HCT116 (cell line): ENCODE data around the gene ACTR3C. TPM values are rescaled to one million over a fixed set of nuclear protein-coding genes. Genes with fewer than 3 reads are reported as not detected.
A peak's percentile ranks its signal among the peaks of the same experiment; 100 is the strongest.

Experiments used
- ATAC-seq: fragments of 200-7000 bp; cut with Tn5 transposase; 2 replicates; pipeline ENCODE4 v1.9.1; 2020; ENCODE audit warnings: mild to moderate bottlenecking, moderate library complexity
- BruUV-seq: library from RNA; stranded (reverse); fragments of 400-500 nt; replicated peaks from 2 replicates; lab custom pipeline; 2021; lab: Mats Ljungman, UMichigan
- CTCF ChIA-PET: fragments of 300-600 bp; sonication (Branson Sonifier 250); formaldehyde crosslinking; loops from one replicate; lab custom pipeline; 2021; ENCODE audit warnings: antibody characterized with exemption; lab: Charles Lee
- POLR2A ChIA-PET: fragments of 300-600, 350-600 bp; sonication (Branson Sonifier 250); formaldehyde crosslinking; loops from one replicate; lab custom pipeline; 2021; ENCODE audit warnings: antibody characterized with exemption; lab: Charles Lee
- RAD21 ChIA-PET, 2 experiments: fragments of 300-600 bp; sonication (Branson Sonifier 250); formaldehyde crosslinking; loops; one replicate each; lab custom pipeline; 2023; ENCODE audit warnings: low total read pairs in 2 of 2; ENCODE audit not compliant: uncharacterized antibody in 2 of 2, unreplicated experiment in 2 of 2, low non-redundant PET in 1 of 2; lab: Charles Lee
- DNase-seq: peaks from one replicate; pipeline ENCODE4 v3.0.0-alpha.2; 2010; ENCODE audit warnings: low read depth, low spot score
- H2AFZ ChIP-seq: fragments of 200-600 bp; shearing (Covaris generic), sonication (generic); 2 replicates; pipeline ENCODE4 v1.6.1; 2017; ENCODE audit warnings: low read depth, mixed run types, mixed read lengths, antibody characterized with exemption, low read length; ENCODE audit not compliant: poor library complexity, severe bottlenecking
- H3K27ac ChIP-seq: 2 replicates; pipeline ENCODE4 v1.5.1; 2012; ENCODE audit warnings: low read depth, low read length
- H3K27me3 ChIP-seq: fragments of 200-600 bp; sonication (generic); 2 replicates; pipeline ENCODE4 v1.6.1; 2016; ENCODE audit warnings: mixed run types, low read length, mixed read lengths; ENCODE audit not compliant: insufficient read depth
- H3K36me3 ChIP-seq, 2 experiments: fragments of 200-500 bp in 1 of 2; fragments of 200-600 bp in 1 of 2; sonication (Bioruptor generic) in 1 of 2; sonication (generic) in 1 of 2; 2 replicates each; pipeline versions ENCODE4 v1.5.1 to v1.6.1; 2014 to 2016; ENCODE audit warnings: low read length in 2 of 2, inconsistent platforms in 1 of 2, mixed read lengths in 1 of 2, mixed run types in 1 of 2; ENCODE audit not compliant: insufficient read depth in 2 of 2, control insufficient read depth in 1 of 2
- H3K4me1 ChIP-seq, 2 experiments: fragments of 200-600 bp in 1 of 2; sonication (generic) in 1 of 2; 2 replicates each; pipeline versions ENCODE4 v1.5.1 to v1.6.1; 2012 to 2017; ENCODE audit warnings: low read length in 2 of 2, inconsistent platforms in 1 of 2, mild to moderate bottlenecking in 1 of 2, mixed read lengths in 1 of 2, mixed run types in 1 of 2, moderate library complexity in 1 of 2; ENCODE audit not compliant: insufficient read depth in 2 of 2, control insufficient read depth in 1 of 2
- H3K4me2 ChIP-seq: fragments of 200-600 bp; sonication (generic); 2 replicates; pipeline ENCODE4 v1.6.1; 2017; ENCODE audit warnings: mixed run types, low read length, mixed read lengths
- H3K4me3 ChIP-seq, 2 experiments: fragments of 200-600 bp in 1 of 2; sonication (generic) in 1 of 2; replicated peaks in 1 of 2; 2 replicates each; pipeline ENCODE4 v1.5.1; 2011 to 2016; ENCODE audit warnings: low read length in 2 of 2, control low read depth in 1 of 2, low read depth in 1 of 2, mild to moderate bottlenecking in 1 of 2, mixed read lengths in 1 of 2, mixed run types in 1 of 2
- H3K79me2 ChIP-seq: fragments of 200-600 bp; sonication (generic); 2 replicates; pipeline ENCODE4 v1.6.1; 2017; ENCODE audit warnings: mild to moderate bottlenecking, mixed run types, low read length, moderate library complexity, mixed read lengths; ENCODE audit not compliant: insufficient read depth
- H3K9ac ChIP-seq: fragments of 200-600 bp; sonication (generic); 2 replicates; pipeline ENCODE4 v1.6.1; 2016; ENCODE audit warnings: low read length, mixed read lengths
- H3K9me2 ChIP-seq: fragments of 200-600 bp; sonication (generic), shearing (Covaris generic); 2 replicates; pipeline ENCODE4 v1.6.1; 2017; ENCODE audit warnings: mixed run types, mild to moderate bottlenecking, moderate library complexity; ENCODE audit not compliant: insufficient read depth
- H3K9me3 ChIP-seq, 2 experiments: fragments of 200-500 bp in 1 of 2; fragments of 200-600 bp in 1 of 2; sonication (Bioruptor generic) in 1 of 2; sonication (generic) in 1 of 2; 2 replicates each; pipeline ENCODE4 v1.6.1; 2014 to 2017; ENCODE audit warnings: low read length in 2 of 2, mixed read lengths in 2 of 2, inconsistent platforms in 1 of 2, low read depth in 1 of 2, mild to moderate bottlenecking in 1 of 2, mixed run types in 1 of 2, moderate library complexity in 1 of 2; ENCODE audit not compliant: control insufficient read depth in 1 of 2, insufficient read depth in 1 of 2
- H4K20me1 ChIP-seq: fragments of 200-600 bp; sonication (generic), shearing (Covaris generic); 2 replicates; pipeline ENCODE4 v1.6.1; 2017; ENCODE audit warnings: mixed run types, mild to moderate bottlenecking, moderate library complexity; ENCODE audit not compliant: insufficient read depth
- CBX3 ChIP-seq: IDR thresholded peaks from 2 replicates; pipeline ENCODE4 v1.6.1; 2012; ENCODE audit warnings: low read depth
- EZH2 ChIP-seq: fragments of 200-600 bp; sonication (generic); IDR thresholded peaks from 2 replicates; pipeline ENCODE4 v1.6.1; 2017; ENCODE audit warnings: antibody characterized with exemption, mixed run types
- FOSL1 ChIP-seq: IDR thresholded peaks from 2 replicates; pipeline ENCODE4 v1.6.1; 2012; ENCODE audit warnings: low read depth
- POLR2A ChIP-seq: IDR thresholded peaks from 2 replicates; pipeline ENCODE4 v1.7.0; 2011; ENCODE audit warnings: borderline replicate concordance; ENCODE audit not compliant: insufficient read depth, insufficient read length; ENCODE audit errors: extremely low read depth
- RAD21 ChIP-seq: IDR thresholded peaks from 2 replicates; pipeline ENCODE4 v1.6.1; 2012; ENCODE audit warnings: low read depth, mild to moderate bottlenecking
- SIN3A ChIP-seq: IDR thresholded peaks from 2 replicates; pipeline ENCODE4 v1.6.1; 2012; ENCODE audit warnings: low read depth
- SP1 ChIP-seq: IDR thresholded peaks from 2 replicates; pipeline ENCODE4 v1.6.1; 2012; ENCODE audit warnings: low read depth
- SRF ChIP-seq: IDR thresholded peaks from 2 replicates; pipeline ENCODE4 v1.6.1; 2012; ENCODE audit warnings: low read depth
- YY1 ChIP-seq: IDR thresholded peaks from 2 replicates; pipeline ENCODE4 v1.6.1; 2011; ENCODE audit warnings: low read length, low read depth, moderate library complexity, mild to moderate bottlenecking; ENCODE audit not compliant: insufficient replicate concordance; ENCODE audit errors: extremely low read depth
- ZBTB33 ChIP-seq: IDR thresholded peaks from 2 replicates; pipeline ENCODE4 v1.6.1; 2011; ENCODE audit warnings: mild to moderate bottlenecking, low read length, moderate library complexity; ENCODE audit not compliant: insufficient replicate concordance; ENCODE audit errors: extremely low read depth
- ZFX ChIP-seq: fragments of 450-650 bp; IDR thresholded peaks from 2 replicates; pipeline ENCODE4 v1.6.1; 2017
- ZNF274 ChIP-seq: fragments of 200-500 bp; sonication (Bioruptor generic); IDR thresholded peaks from 2 replicates; pipeline ENCODE4 v1.6.1; 2014; ENCODE audit warnings: mild to moderate bottlenecking, low read depth, low read length, inconsistent platforms
- intact Hi-C: fragments of 100-400 bp; cut with micrococcal nuclease; formaldehyde crosslinking; loops from 2 replicates; pipeline ENCODE4 v1.10.0; 2022
- total RNA-seq: library from RNA; stranded (reverse); gene quantifications from one replicate; pipeline ENCODE4 v1.2.1, GENCODE V29; 2021; ENCODE audit not compliant: unreplicated experiment
- TF ChIP-seq, protein P1 (sequence below), 3 experiments: fragments of 200-600 bp in 1 of 3; sonication (generic) in 1 of 3; IDR thresholded peaks in 2 of 3; conservative IDR thresholded peaks in 1 of 3; 2 replicates each; pipeline ENCODE4 v1.5.1; 2012 to 2017; ENCODE audit warnings: low read depth in 2 of 3, low read length in 2 of 3, antibody characterized with exemption in 1 of 3, borderline replicate concordance in 1 of 3, control low read depth in 1 of 3, mild to moderate bottlenecking in 1 of 3, mixed read lengths in 1 of 3, mixed run types in 1 of 3, moderate library complexity in 1 of 3; ENCODE audit not compliant: insufficient read depth in 1 of 3
- TF ChIP-seq, protein P2 (sequence below): IDR thresholded peaks from 2 replicates; pipeline ENCODE4 v1.6.1; 2012
- TF ChIP-seq, protein P3 (sequence below): IDR thresholded peaks from 2 replicates; pipeline ENCODE4 v1.6.1; 2012; ENCODE audit warnings: low read depth

The ACTR3C gene
- total RNA-seq, 1 experiment from 2014 or later, result 2.0 TPM

GRCh38 chr7:150357771-150358427 is 34.6 kb upstream of the ACTR3C start:
- Histone ChIP-seq H3K4me1 (peaks cover 0 to 12% of the 10 kb centered on the region in 2 experiments; a peak in 2 of 4 replicates), H4K20me1 (no peaks in the 10 kb centered on the region), H3K9me2 (no peaks in the 10 kb centered on the region), H3K4me2 (peak overlapping the region; percentile 5; the same call in 1 of the 2 replicates), H3K4me3 (no peak overlapping the region), H3K27ac (no peak overlapping the region), H3K9me3 (no peaks in the 10 kb centered on the region), H3K79me2 (no peaks in the 10 kb centered on the region), H3K36me3 (no peaks in the 10 kb centered on the region), H2AFZ (no peak overlapping the region), H3K9ac (no peak overlapping the region), H3K27me3 (no peaks in the 10 kb centered on the region)
- POLR2A ChIA-PET, result no interaction called here
- intact Hi-C loops, result no loop called here
- DNase-seq (no peak), ATAC-seq (peak; percentile 67)
- no TSS peak for BruUV-seq
- RAD21 ChIA-PET, result no interaction called here
- TF ChIP-seq, protein P1, sequence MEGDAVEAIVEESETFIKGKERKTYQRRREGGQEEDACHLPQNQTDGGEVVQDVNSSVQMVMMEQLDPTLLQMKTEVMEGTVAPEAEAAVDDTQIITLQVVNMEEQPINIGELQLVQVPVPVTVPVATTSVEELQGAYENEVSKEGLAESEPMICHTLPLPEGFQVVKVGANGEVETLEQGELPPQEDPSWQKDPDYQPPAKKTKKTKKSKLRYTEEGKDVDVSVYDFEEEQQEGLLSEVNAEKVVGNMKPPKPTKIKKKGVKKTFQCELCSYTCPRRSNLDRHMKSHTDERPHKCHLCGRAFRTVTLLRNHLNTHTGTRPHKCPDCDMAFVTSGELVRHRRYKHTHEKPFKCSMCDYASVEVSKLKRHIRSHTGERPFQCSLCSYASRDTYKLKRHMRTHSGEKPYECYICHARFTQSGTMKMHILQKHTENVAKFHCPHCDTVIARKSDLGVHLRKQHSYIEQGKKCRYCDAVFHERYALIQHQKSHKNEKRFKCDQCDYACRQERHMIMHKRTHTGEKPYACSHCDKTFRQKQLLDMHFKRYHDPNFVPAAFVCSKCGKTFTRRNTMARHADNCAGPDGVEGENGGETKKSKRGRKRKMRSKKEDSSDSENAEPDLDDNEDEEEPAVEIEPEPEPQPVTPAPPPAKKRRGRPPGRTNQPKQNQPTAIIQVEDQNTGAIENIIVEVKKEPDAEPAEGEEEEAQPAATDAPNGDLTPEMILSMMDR (IDR thresholded peaks at IDR 0.05 in 2 of 3, conservative IDR thresholded peaks at IDR 0.05 in 1 of 3; ENCODE audit: borderline replicate concordance in 1 of 3, insufficient read depth in 1 of 3, low read depth in 2 of 3, low read length in 2 of 3), result no peak
- TF ChIP-seq, protein P2, sequence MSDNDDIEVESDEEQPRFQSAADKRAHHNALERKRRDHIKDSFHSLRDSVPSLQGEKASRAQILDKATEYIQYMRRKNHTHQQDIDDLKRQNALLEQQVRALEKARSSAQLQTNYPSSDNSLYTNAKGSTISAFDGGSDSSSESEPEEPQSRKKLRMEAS, result no peak
- TF ChIP-seq SRF, result no peak
- no peak for TF ChIP-seq EZH2
- TF ChIP-seq, protein P3, sequence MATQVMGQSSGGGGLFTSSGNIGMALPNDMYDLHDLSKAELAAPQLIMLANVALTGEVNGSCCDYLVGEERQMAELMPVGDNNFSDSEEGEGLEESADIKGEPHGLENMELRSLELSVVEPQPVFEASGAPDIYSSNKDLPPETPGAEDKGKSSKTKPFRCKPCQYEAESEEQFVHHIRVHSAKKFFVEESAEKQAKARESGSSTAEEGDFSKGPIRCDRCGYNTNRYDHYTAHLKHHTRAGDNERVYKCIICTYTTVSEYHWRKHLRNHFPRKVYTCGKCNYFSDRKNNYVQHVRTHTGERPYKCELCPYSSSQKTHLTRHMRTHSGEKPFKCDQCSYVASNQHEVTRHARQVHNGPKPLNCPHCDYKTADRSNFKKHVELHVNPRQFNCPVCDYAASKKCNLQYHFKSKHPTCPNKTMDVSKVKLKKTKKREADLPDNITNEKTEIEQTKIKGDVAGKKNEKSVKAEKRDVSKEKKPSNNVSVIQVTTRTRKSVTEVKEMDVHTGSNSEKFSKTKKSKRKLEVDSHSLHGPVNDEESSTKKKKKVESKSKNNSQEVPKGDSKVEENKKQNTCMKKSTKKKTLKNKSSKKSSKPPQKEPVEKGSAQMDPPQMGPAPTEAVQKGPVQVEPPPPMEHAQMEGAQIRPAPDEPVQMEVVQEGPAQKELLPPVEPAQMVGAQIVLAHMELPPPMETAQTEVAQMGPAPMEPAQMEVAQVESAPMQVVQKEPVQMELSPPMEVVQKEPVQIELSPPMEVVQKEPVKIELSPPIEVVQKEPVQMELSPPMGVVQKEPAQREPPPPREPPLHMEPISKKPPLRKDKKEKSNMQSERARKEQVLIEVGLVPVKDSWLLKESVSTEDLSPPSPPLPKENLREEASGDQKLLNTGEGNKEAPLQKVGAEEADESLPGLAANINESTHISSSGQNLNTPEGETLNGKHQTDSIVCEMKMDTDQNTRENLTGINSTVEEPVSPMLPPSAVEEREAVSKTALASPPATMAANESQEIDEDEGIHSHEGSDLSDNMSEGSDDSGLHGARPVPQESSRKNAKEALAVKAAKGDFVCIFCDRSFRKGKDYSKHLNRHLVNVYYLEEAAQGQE, result no peak
- no peak for TF ChIP-seq ZNF274
- TF ChIP-seq FOSL1, result no peak
- no peak for TF ChIP-seq YY1
- no peak for TF ChIP-seq POLR2A
- no peak for TF ChIP-seq ZBTB33
- TF ChIP-seq SIN3A, result no peak
- no peak for TF ChIP-seq ZFX
- TF ChIP-seq RAD21, result no peak
- TF ChIP-seq SP1, result no peak
- TF ChIP-seq CBX3, result no peak
- CTCF ChIA-PET, result interaction anchor here (1.2 kb wide), 1 partner anchor 8 kb away, joined by 3 read pairs; no protein-coding TSS in a partner anchor
